HG02763 (cell line): ENCODE data around the gene SIM2.

Source experiments
- ATAC-seq: cut with Tn5 transposase; IDR thresholded peaks from one replicate; pipeline ENCODE4 v1.9.1; 2021; ENCODE audit warnings: mild to moderate bottlenecking, moderate library complexity; ENCODE audit not compliant: unreplicated experiment

SIM2 gene

GRCh38 chr21:36686955-36687354 is 12.0 kb upstream of the SIM2 start:
- ATAC-seq: no peak

GRCh38 chr21:36688324-36688723 is 10.6 kb upstream of the SIM2 start:
- ATAC-seq: no peak

GRCh38 chr21:36689324-36689723 is 9.6 kb upstream of the SIM2 start:
- no peak for ATAC-seq

- no peak for ATAC-seq
Observed at GRCh38 chr21:36690628-36691554, 8.0 kb upstream of the SIM2 start.

GRCh38 chr21:36691555-36692041 is 7.3 kb upstream of the SIM2 start:
- no peak for ATAC-seq

GRCh38 chr21:36692114-36692834 is 6.6 kb upstream of the SIM2 start:
- no peak for ATAC-seq

GRCh38 chr21:36692835-36693488 is 6.0 kb upstream of the SIM2 start:
- no peak for ATAC-seq

GRCh38 chr21:36693489-36694030 is 5.4 kb upstream of the SIM2 start:
- ATAC-seq: no peak

GRCh38 chr21:36694031-36694515 is 4.8 kb upstream of the SIM2 start:
- no peak for ATAC-seq

GRCh38 chr21:36694593-36695282 is 4.2 kb upstream of the SIM2 start:
- ATAC-seq: no peak

GRCh38 chr21:36695283-36695634 is 3.7 kb upstream of the SIM2 start:
- ATAC-seq: no peak

GRCh38 chr21:36695671-36696389 is 3.1 kb upstream of the SIM2 start:
- ATAC-seq: no peak

GRCh38 chr21:36696390-36697059 is 2.4 kb upstream of the SIM2 start:
- no peak for ATAC-seq

- ATAC-seq: no peak
Observed at GRCh38 chr21:36697060-36697850, 1.7 kb upstream of the SIM2 start.

GRCh38 chr21:36697851-36698384 is 997 bp upstream of the SIM2 start:
- ATAC-seq: no peak

- ATAC-seq: no peak
Observed at GRCh38 chr21:36698385-36698980, 432 bp upstream of the SIM2 start.

GRCh38 chr21:36699546-36700294 is 805 bp downstream of the SIM2 start:
- no peak for ATAC-seq
